GM19025 (cell line): ENCODE measurements around the gene B3GALNT2.
"Not testable (repeated sequence)": the region's sequence is repeated elsewhere in the genome, so short reads cannot be mapped to it uniquely, and the experiment has no call there.

Source experiments
- ATAC-seq: cut with Tn5 transposase; IDR thresholded peaks from one replicate; pipeline ENCODE4 v1.9.1; 2021; ENCODE audit warnings: mild to moderate bottlenecking, low read depth, moderate library complexity; ENCODE audit not compliant: unreplicated experiment

B3GALNT2 gene

DNA sequence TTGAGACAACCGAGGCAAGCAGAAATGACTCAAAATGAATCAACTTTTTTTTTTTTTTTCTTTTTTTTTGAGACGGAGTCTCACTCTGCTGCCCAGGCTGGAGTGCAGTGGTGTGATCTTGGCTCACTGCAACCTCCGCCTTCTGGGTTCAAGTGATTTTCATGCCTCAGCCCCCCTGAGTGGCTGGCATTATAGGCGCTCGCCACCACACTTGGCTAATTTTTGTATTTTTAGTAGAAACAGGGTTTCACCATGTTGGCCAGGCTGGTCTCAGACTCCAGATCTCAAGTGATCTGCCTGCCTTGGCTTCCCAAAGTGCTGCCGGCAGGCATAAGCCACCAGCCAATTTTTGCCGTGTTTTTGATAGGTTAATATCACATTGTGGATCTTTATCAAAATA, 46.4 kb downstream of the B3GALNT2 start:
- ATAC-seq: not testable (repeated sequence)

GRCh38 chr1:235455823-235456222, 48.4 kb downstream of the B3GALNT2 start:
- ATAC-seq: no peak

- no peak for ATAC-seq
These were observed 49.2 kb downstream of the B3GALNT2 start for GRCh38 chr1:235455097-235455496.

GRCh38 chr1:235454021-235454420, 50.2 kb downstream of the B3GALNT2 start:
- ATAC-seq: no peak

- no peak for ATAC-seq
These were observed 53.3 kb downstream of the B3GALNT2 start for GRCh38 chr1:235450886-235451483.

DNA sequence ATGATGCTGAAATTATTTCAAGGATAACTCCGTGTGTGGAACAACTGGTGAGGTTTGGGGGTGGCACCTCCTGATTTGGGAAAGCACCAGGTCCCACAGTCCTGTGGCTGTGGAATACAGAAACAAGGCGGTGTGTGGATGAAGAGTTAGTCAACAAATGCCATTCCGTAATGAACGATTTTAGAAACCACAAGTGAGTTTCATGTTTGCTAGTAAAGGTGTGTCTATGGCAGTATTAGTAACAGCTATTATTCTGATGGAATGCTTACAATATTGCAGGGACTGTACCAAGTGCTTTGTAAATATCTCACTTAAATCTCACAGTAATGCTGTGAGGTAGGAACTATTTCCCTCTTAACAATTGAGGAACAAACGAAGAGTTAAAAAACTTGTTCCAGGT, 53.8 kb downstream of the B3GALNT2 start:
- ATAC-seq: no peak

DNA sequence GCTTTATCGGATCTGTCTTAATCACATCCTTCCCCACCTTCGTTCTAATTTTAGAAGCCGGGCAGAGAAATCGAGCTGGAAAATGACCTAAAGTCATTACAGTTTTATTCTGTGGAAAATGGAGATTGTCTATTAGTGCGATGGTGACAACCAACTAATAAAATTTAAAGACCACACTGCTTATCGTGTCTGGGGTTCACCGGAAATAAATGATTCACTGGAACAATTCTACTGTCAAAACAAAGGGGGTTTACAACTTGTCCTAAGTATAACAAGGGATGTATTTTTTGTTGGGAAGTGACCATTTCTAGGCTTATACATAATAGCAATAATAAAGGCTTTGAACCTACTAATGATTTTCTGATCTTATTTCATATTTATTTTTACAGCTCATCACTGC, 55.6 kb downstream of the B3GALNT2 start:
- ATAC-seq: no peak

DNA sequence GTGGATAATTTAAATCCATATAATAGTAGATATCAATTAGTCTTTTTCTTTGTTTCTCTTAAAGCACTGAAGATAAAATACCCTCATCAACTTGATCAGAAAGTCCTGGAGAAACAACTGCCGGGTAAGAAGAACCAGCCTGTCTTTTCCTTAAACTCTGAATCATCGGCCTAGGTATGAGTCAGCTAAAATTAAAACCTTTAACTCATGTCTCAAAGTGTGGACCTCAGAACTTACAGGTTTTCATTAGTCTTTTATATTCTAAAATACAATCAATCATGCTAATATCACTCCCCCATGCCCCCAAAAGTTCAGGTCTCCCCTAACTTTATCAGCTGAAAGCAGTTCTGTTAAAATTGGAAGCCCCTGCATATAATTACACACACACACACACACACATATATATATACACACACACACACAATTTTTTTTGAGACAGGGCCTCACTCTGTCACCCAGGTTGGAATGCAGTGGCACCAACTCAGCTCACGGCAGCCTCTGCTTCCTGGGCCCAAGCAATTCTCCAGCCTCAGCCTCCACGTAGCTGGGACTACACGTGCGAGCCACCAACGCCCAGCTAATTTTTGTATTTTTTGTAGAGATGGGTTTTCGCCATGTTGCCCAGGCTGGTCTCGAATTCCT, 61.3 kb downstream of the B3GALNT2 start:
- no peak for ATAC-seq

- ATAC-seq: no peak
These were observed 63.0 kb downstream of the B3GALNT2 start for GRCh38 chr1:235441159-235441685.

DNA sequence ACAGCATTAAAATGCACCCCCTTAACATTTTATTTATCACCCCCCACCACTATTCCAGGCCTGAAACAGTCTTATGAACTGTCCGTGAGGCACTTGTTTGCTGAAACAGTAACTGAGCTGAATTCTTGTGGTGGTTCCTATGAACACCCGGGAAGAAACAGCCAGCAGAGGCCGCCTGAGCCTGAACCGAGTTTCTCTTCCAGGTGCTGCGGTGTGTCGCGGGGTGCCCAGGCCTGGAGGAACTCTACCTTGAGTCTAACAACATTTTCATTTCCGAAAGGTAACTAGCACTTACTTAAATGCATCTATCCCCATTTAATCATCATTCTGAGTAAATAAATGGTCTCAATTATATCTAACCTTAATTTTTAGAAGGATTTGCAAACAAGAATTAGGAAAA, 70.3 kb downstream of the B3GALNT2 start:
- no peak for ATAC-seq

DNA sequence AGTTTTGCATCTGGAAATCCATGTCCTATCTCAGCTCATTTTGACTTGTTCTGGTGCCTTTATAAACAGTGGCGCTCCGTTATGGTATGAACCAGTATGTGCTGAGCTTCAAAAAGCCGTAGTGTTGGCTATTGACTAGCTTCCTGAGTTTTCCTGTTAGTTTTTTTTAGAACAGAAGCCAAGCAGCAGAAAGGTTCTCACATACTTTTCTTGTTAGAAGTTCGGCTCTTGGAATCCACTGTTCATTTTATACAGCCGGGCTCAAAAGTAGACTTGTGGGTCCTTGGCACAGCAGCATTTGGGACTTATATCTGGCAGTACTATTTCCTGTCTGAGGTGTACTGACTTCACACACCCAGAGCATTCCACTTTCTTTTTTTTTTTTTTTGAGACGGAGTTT, 73.3 kb downstream of the B3GALNT2 start:
- ATAC-seq: no peak

DNA sequence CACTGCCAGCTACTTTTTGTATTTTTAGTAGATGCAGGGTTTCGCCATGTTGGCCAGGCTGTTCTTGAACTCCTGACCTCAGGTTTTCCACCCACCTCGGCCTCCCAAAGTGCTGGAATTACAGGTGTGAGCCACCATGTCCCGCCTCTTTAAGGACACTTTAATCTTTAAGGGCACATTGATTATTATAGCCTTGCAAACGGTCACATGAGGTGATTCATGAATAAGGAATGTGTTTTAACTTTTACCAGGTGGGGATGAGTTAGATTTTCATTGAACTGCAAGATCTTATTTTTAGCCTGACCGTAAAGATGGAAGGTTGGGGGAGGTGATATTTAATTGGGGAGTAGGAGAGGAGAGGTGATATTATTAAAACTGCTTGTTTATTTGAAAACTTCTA, 75.1 kb downstream of the B3GALNT2 start:
- ATAC-seq: no peak

- no peak for ATAC-seq
These were observed 76.8 kb downstream of the B3GALNT2 start for GRCh38 chr1:235427447-235427846.

GRCh38 chr1:235426680-235427079, 77.6 kb downstream of the B3GALNT2 start:
- no peak for ATAC-seq

DNA sequence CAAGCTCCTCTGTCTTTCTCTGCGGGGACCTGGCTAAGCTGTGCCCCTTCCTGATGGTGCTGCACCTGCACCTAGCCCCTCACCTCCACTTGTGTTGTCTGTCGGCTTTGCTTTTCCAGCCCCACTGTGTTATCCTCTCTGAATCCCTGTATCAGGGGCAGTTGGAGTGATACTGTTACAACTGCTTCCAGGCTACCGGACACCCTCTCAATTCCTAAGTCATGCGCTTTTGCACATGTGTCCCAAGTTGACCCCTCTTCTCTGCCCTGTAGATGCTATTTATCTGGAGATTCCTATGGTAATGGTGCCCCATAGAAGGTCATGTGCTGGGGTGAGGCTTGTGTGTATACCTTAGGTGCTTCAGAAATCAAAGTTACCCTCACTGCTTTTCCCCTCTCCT, 78.1 kb downstream of the B3GALNT2 start:
- no peak for ATAC-seq

- no peak for ATAC-seq
These were observed 78.9 kb downstream of the B3GALNT2 start for GRCh38 chr1:235425357-235425756.

GRCh38 chr1:235424092-235424491, 80.2 kb downstream of the B3GALNT2 start:
- no peak for ATAC-seq

GRCh38 chr1:235423214-235423652, 81.0 kb downstream of the B3GALNT2 start:
- ATAC-seq: no peak

GRCh38 chr1:235421751-235422150, 82.5 kb downstream of the B3GALNT2 start:
- no peak for ATAC-seq

GRCh38 chr1:235417086-235417697, 87.1 kb downstream of the B3GALNT2 start:
- no peak for ATAC-seq

DNA sequence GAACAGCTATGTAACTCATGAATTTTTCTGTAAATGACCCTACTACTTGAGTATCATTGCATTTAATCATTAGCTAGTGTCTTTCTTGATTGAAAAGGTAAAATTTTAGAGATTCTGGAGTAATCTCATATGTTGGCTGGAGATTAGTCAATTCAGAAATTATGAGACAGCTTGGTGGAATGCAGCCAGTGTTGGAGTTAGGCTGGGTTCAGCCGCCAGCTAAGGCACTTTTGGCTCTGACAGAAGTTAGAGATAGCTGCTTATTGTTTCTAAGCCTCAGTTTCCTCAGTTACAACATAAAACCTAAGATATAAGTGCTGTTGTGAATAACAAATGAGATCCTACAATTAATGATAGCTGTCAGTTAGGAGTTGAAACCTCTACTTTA, 87.6 kb downstream of the B3GALNT2 start:
- ATAC-seq: no peak
